Breast epithelium (tissue), 4 donors: Measurements from ENCODE around the gene SCG2. TPM values are rescaled to one million over a fixed set of nuclear protein-coding genes. Genes with fewer than 3 reads are reported as not detected.
"Not testable (repeated sequence)": the region's sequence is repeated elsewhere in the genome, so short reads cannot be mapped to it uniquely, and the experiment has no call there.

Source experiments
- DNase-seq, 2 donors: peaks; one replicate each; pipeline ENCODE4 v3.0.0-alpha.2; 2019; ENCODE audit warnings: low spot score in 2 of 2
- H3K27ac ChIP-seq, 2 donors: fragments of 200-600 bp; sonication (generic) in 1 of 2; one replicate each; pipeline ENCODE4 v1.5.1; 2016 to 2019; ENCODE audit warnings: mild to moderate bottlenecking in 1 of 2
- H3K27me3 ChIP-seq, 2 donors: fragments of 200-600 bp; sonication (generic) in 1 of 2; one replicate each; pipeline versions ENCODE4 v1.5.1 to v1.6.0; 2017 to 2019; ENCODE audit warnings: control low read depth in 1 of 2, mild to moderate bottlenecking in 1 of 2
- H3K36me3 ChIP-seq: fragments of 200-600 bp; one replicate; pipeline ENCODE4 v1.5.1; 2019
- H3K4me1 ChIP-seq, 2 donors: fragments of 200-600 bp; sonication (generic); one replicate each; pipeline ENCODE4 v1.5.1; 2016 to 2019; ENCODE audit warnings: control low read depth in 1 of 2
- H3K4me3 ChIP-seq, 3 donors: fragments of 200-600 bp; sonication (generic); 1 replicate in 2 of 3; 2 replicates in 1 of 3; pipeline ENCODE4 v1.5.1; 2016 to 2019; ENCODE audit warnings: mild to moderate bottlenecking in 3 of 3, moderate library complexity in 2 of 3
- H3K9me3 ChIP-seq, 2 donors: fragments of 200-600 bp; sonication (generic) in 1 of 2; one replicate each; pipeline ENCODE4 v1.5.1; 2016 to 2019; ENCODE audit warnings: control low read depth in 1 of 2
- CTCF ChIP-seq, 3 donors: fragments of 450-650 bp; IDR thresholded peaks; one replicate each; pipeline ENCODE4 v1.5.1; 2016 to 2017; ENCODE audit warnings: antibody characterized with exemption in 3 of 3, mild to moderate bottlenecking in 3 of 3, moderate library complexity in 3 of 3
- POLR2A ChIP-seq: fragments of 450-650 bp; IDR thresholded peaks from one replicate; pipeline ENCODE4 v1.6.1; 2016; ENCODE audit warnings: antibody characterized with exemption, mild to moderate bottlenecking, moderate library complexity
- POLR2AphosphoS5 ChIP-seq, 3 donors: sonication (generic); formaldehyde crosslinking; IDR thresholded peaks; one replicate each; pipeline ENCODE4 v1.6.1; 2017; ENCODE audit warnings: antibody characterized with exemption in 3 of 3
- intact Hi-C: fragments of 100-400 bp; cut with DNase I; formaldehyde crosslinking; loops from one replicate; pipeline ENCODE4 v1.15.1; 2023; ENCODE audit warnings: low total_unique reads
- total RNA-seq, 3 donors: library from RNA; depleted of rRNA; stranded (reverse); fragments of >200 nt; gene quantifications; one replicate each; pipeline ENCODE4 v1.1.0, GENCODE V29; 2016

Gene SCG2
- total RNA-seq, 3 donors from 2014 or later: 0.32 to 0.66 TPM; not detected in 1

GRCh38 chr2:223597076-223597475, 5.1 kb downstream of the SCG2 start:
- intact Hi-C loops: no loop called here
- H3K27me3 ChIP-seq: no peaks in the 10 kb centered on the region
- no peak for TF ChIP-seq CTCF (IDR thresholded peaks at IDR 0.05)
- TF ChIP-seq POLR2AphosphoS5 (IDR thresholded peaks at IDR 0.05): no peak
- no peak for TF ChIP-seq POLR2A
- no peaks in the 10 kb centered on the region for H3K9me3 ChIP-seq
- no peaks in the 10 kb centered on the region for H3K36me3 ChIP-seq
- no peak for DNase-seq
- H3K27ac ChIP-seq: no peak overlapping the region
- H3K4me3 ChIP-seq: no peak overlapping the region
- H3K4me1 ChIP-seq: no peaks in the 10 kb centered on the region

- H3K36me3 ChIP-seq: no peaks in the 10 kb centered on the region
- no peaks in the 10 kb centered on the region for H3K4me1 ChIP-seq
- DNase-seq: no peak
- TF ChIP-seq POLR2A (no peak), POLR2AphosphoS5 (IDR thresholded peaks at IDR 0.05) (no peak), CTCF (IDR thresholded peaks at IDR 0.05) (no peak)
- intact Hi-C loops: no loop called here
- no peak overlapping the region for H3K27ac ChIP-seq
- H3K27me3 ChIP-seq: no peaks in the 10 kb centered on the region
- no peaks in the 10 kb centered on the region for H3K9me3 ChIP-seq
- H3K4me3 ChIP-seq: no peak overlapping the region
Observed at GRCh38 chr2:223596208-223596607, 6.0 kb downstream of the SCG2 start.

- no peaks in the 10 kb centered on the region for H3K27me3 ChIP-seq
- no peak for TF ChIP-seq POLR2A
- no peak for TF ChIP-seq POLR2AphosphoS5 (IDR thresholded peaks at IDR 0.05)
- TF ChIP-seq CTCF (IDR thresholded peaks at IDR 0.05): no peak
- no peaks in the 10 kb centered on the region for H3K36me3 ChIP-seq
- no peaks in the 10 kb centered on the region for H3K4me1 ChIP-seq
- no peak for DNase-seq
- no peak overlapping the region for H3K27ac ChIP-seq
- H3K4me3 ChIP-seq: no peak overlapping the region
- no peaks in the 10 kb centered on the region for H3K9me3 ChIP-seq
- intact Hi-C loops: no loop called here
Observed at GRCh38 chr2:223594831-223595230, 7.3 kb downstream of the SCG2 start.

DNA sequence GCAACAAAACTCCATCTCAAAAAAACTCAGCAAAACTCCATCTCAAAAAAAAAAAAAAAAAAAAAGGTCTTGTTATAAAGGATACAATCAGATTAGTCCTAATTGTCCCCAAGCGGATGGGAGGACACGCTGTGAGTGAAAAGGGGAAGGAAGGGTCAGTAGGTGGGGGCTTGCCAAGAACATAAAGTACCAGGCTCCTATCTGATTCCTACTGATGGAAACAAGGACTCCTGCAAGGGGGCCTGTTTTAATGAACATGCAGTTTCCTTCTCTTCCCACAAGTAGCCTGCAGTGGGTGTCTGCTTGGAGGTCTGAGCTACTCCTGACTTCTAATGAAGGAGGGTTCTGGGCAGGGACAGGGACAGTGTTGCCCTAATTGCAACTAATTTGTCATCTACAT, 7.9 kb downstream of the SCG2 start:
- no peak overlapping the region for H3K4me3 ChIP-seq
- intact Hi-C loops: no loop called here
- H3K27me3 ChIP-seq: no peaks in the 10 kb centered on the region
- TF ChIP-seq CTCF (IDR thresholded peaks at IDR 0.05): no peak
- TF ChIP-seq POLR2A: no peak
- TF ChIP-seq POLR2AphosphoS5 (IDR thresholded peaks at IDR 0.05): no peak
- H3K9me3 ChIP-seq: no peaks in the 10 kb centered on the region
- DNase-seq: no peak
- no peaks in the 10 kb centered on the region for H3K4me1 ChIP-seq
- no peaks in the 10 kb centered on the region for H3K36me3 ChIP-seq
- no peak overlapping the region for H3K27ac ChIP-seq

- H3K27me3 ChIP-seq, H3K4me1 ChIP-seq, H3K27ac ChIP-seq, DNase-seq, intact Hi-C loops, H3K9me3 ChIP-seq, H3K4me3 ChIP-seq, H3K36me3 ChIP-seq: not testable (repeated sequence)
Observed at GRCh38 chr2:223592689-223593088, 9.5 kb downstream of the SCG2 start.

- Histone ChIP-seq H3K27ac (no peak overlapping the region), H3K27me3 (no peaks in the 10 kb centered on the region)
- TF ChIP-seq POLR2AphosphoS5 (IDR thresholded peaks at IDR 0.05): no peak
- TF ChIP-seq CTCF (IDR thresholded peaks at IDR 0.05): no peak
- no peak for TF ChIP-seq POLR2A
Observed at GRCh38 chr2:223591596-223591995, 10.6 kb downstream of the SCG2 start.

More at GRCh38 chr2:223591596-223591995, 10.6 kb downstream of the SCG2 start:
- no peak overlapping the region for H3K4me3 ChIP-seq
- no peaks in the 10 kb centered on the region for H3K9me3 ChIP-seq
- no peaks in the 10 kb centered on the region for H3K36me3 ChIP-seq
- intact Hi-C loops: no loop called here
- no peak for DNase-seq
- no peaks in the 10 kb centered on the region for H3K4me1 ChIP-seq
